Effector memory CD8-positive, alpha-beta T cell (primary cell): ENCODE measurements around the gene STRIT1.
"Not testable (repeated sequence)": the region's sequence is repeated elsewhere in the genome, so short reads cannot be mapped to it uniquely, and the experiment has no call there.

ENCODE experiments used
- ATAC-seq: fragments of 150-1000 bp; cut with Tn5 transposase; replicated peaks from 2 replicates; pipeline ENCODE4 v1.10.0; 2021; ENCODE audit warnings: mild to moderate bottlenecking, moderate library complexity
- DNase-seq, 3 experiments: peaks; one replicate each; pipeline ENCODE4 v3.0.0; 2021
- H3K27ac Mint-ChIP-seq, 2 donors: one replicate each; pipeline ENCODE4 v1.8.0; 2022; ENCODE audit warnings: mild to moderate bottlenecking in 2 of 2, mixed read lengths in 2 of 2, moderate library complexity in 2 of 2
- H3K27me3 Mint-ChIP-seq, 2 donors: one replicate each; pipeline ENCODE4 v1.8.0; 2022; ENCODE audit warnings: mixed read lengths in 2 of 2
- H3K36me3 Mint-ChIP-seq: one replicate; pipeline ENCODE4 v1.8.0; 2022; ENCODE audit warnings: mild to moderate bottlenecking, moderate library complexity, mixed read lengths; ENCODE audit not compliant: insufficient read depth
- H3K4me1 Mint-ChIP-seq, 2 donors: one replicate each; pipeline ENCODE4 v1.8.0; 2022; ENCODE audit warnings: low read depth in 2 of 2, mixed read lengths in 2 of 2
- H3K4me3 Mint-ChIP-seq, 2 donors: one replicate each; pipeline ENCODE4 v1.8.0; 2022; ENCODE audit warnings: mild to moderate bottlenecking in 2 of 2, mixed read lengths in 2 of 2, moderate library complexity in 2 of 2
- H3K9me3 Mint-ChIP-seq, 2 donors: one replicate each; pipeline ENCODE4 v1.8.0; 2022; ENCODE audit warnings: mixed read lengths in 2 of 2

STRIT1 gene

GRCh38 chr3:155276089-155276488 lies 17.4 kb downstream of the STRIT1 start:
- DNase-seq = not testable (repeated sequence)

GRCh38 chr3:155275159-155275754 lies 18.2 kb downstream of the STRIT1 start:
- H3K36me3 Mint-ChIP-seq, H3K27ac Mint-ChIP-seq, ATAC-seq, DNase-seq, H3K4me1 Mint-ChIP-seq, H3K4me3 Mint-ChIP-seq, H3K27me3 Mint-ChIP-seq, H3K9me3 Mint-ChIP-seq: not testable (repeated sequence)

More at GRCh38 chr3:155276089-155276488, 17.4 kb downstream of the STRIT1 start:
- H3K27me3 Mint-ChIP-seq, H3K9me3 Mint-ChIP-seq, ATAC-seq, H3K4me3 Mint-ChIP-seq, H3K27ac Mint-ChIP-seq, H3K4me1 Mint-ChIP-seq, H3K36me3 Mint-ChIP-seq: not testable (repeated sequence)

GRCh38 chr3:155274435-155274834 lies 19.0 kb downstream of the STRIT1 start:
- not testable (repeated sequence) for ATAC-seq, H3K27ac Mint-ChIP-seq, DNase-seq, H3K27me3 Mint-ChIP-seq, H3K4me1 Mint-ChIP-seq, H3K9me3 Mint-ChIP-seq, H3K36me3 Mint-ChIP-seq, H3K4me3 Mint-ChIP-seq

- Mint-ChIP-seq H3K4me3 (no peak overlapping the region), H3K4me1 (no peaks in the 10 kb centered on the region), H3K36me3 (no peaks in the 10 kb centered on the region), H3K27me3 (no peaks in the 10 kb centered on the region), H3K9me3 (no peaks in the 10 kb centered on the region), H3K27ac (no peak overlapping the region)
- ATAC-seq (no peak), DNase-seq (no peak)
Measured at GRCh38 chr3:155271343-155271613, 22.2 kb downstream of the STRIT1 start.

- no peak overlapping the region for H3K27ac Mint-ChIP-seq
- no peaks in the 10 kb centered on the region for H3K9me3 Mint-ChIP-seq
- no peaks in the 10 kb centered on the region for H3K36me3 Mint-ChIP-seq
- H3K27me3 Mint-ChIP-seq = no peaks in the 10 kb centered on the region
- H3K4me1 Mint-ChIP-seq = no peaks in the 10 kb centered on the region
- ATAC-seq = no peak
- no peak for DNase-seq
- H3K4me3 Mint-ChIP-seq = no peak overlapping the region
Measured at GRCh38 chr3:155270485-155271342, 22.8 kb downstream of the STRIT1 start.

DNA sequence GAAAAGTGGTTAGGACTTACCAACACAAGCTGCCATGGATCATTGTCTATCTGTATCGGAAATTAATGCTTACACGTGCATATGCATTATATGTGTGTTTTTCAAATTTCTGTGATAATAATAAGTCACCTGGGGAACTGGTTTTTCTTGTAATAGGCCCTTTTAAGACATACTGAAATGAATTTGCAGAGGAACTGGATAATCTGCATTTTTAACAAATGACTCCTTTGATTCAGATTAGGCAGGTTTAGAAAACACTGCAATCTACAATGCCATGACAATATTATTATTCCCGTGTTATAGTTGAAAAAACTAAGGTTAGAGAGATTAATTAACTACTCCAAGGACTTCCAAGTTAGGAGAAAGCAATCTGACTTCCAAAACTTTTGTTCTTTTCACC lies 23.4 kb downstream of the STRIT1 start:
- H3K36me3 Mint-ChIP-seq = no peaks in the 10 kb centered on the region
- no peaks in the 10 kb centered on the region for H3K4me1 Mint-ChIP-seq
- no peak for ATAC-seq
- H3K4me3 Mint-ChIP-seq = no peak overlapping the region
- DNase-seq = no peak
- no peaks in the 10 kb centered on the region for H3K9me3 Mint-ChIP-seq
- H3K27ac Mint-ChIP-seq = no peak overlapping the region
- H3K27me3 Mint-ChIP-seq = no peaks in the 10 kb centered on the region

GRCh38 chr3:155262855-155263254 lies 30.6 kb downstream of the STRIT1 start:
- not testable (repeated sequence) for H3K9me3 Mint-ChIP-seq, H3K4me3 Mint-ChIP-seq, ATAC-seq, H3K36me3 Mint-ChIP-seq, H3K27me3 Mint-ChIP-seq, H3K4me1 Mint-ChIP-seq, H3K27ac Mint-ChIP-seq, DNase-seq

- ATAC-seq (no peak), DNase-seq (no peak)
- no peaks in the 10 kb centered on the region for H3K27me3 Mint-ChIP-seq
- no peaks in the 10 kb centered on the region for H3K4me1 Mint-ChIP-seq
- no peaks in the 10 kb centered on the region for H3K36me3 Mint-ChIP-seq
- H3K9me3 Mint-ChIP-seq = peaks cover 0 to 2% of the 10 kb centered on the region in 2 donors
- H3K4me3 Mint-ChIP-seq = no peak overlapping the region
- H3K27ac Mint-ChIP-seq = no peak overlapping the region
Measured at GRCh38 chr3:155262295-155262694, 31.2 kb downstream of the STRIT1 start.

- Mint-ChIP-seq H3K36me3 (no peaks in the 10 kb centered on the region), H3K4me3 (no peak overlapping the region), H3K9me3 (peaks cover 0 to 1% of the 10 kb centered on the region in 2 donors), H3K27ac (no peak overlapping the region), H3K4me1 (no peaks in the 10 kb centered on the region), H3K27me3 (no peaks in the 10 kb centered on the region)
- DNase-seq = no peak
- ATAC-seq = no peak
Measured at GRCh38 chr3:155254445-155254844, 39.0 kb downstream of the STRIT1 start.

DNA sequence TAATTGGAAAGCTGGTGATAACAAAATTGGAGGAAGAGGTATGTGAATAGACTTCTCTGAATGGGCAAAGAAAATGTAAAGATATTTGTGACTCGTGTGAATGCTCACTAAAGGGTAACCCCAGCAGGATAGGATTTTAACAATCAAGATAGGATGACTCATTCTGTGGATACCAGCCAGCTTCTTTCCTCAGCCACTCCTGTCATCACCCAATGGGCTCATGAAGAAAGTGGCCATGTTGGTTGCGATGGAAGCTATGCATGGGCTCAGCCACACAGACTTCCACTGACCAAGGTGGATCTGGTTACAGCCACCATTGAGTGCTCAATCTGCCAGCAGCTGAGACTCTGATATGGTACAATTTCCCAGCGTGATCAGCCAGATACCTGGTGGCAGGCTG lies 40.9 kb downstream of the STRIT1 start:
- H3K27me3 Mint-ChIP-seq = no peaks in the 10 kb centered on the region
- H3K4me1 Mint-ChIP-seq = no peaks in the 10 kb centered on the region
- H3K36me3 Mint-ChIP-seq = no peaks in the 10 kb centered on the region
- ATAC-seq = no peak
- no peak overlapping the region for H3K27ac Mint-ChIP-seq
- DNase-seq = no peak
- H3K9me3 Mint-ChIP-seq = peaks cover 0 to 3% of the 10 kb centered on the region in 2 donors
- H3K4me3 Mint-ChIP-seq = no peak overlapping the region

DNA sequence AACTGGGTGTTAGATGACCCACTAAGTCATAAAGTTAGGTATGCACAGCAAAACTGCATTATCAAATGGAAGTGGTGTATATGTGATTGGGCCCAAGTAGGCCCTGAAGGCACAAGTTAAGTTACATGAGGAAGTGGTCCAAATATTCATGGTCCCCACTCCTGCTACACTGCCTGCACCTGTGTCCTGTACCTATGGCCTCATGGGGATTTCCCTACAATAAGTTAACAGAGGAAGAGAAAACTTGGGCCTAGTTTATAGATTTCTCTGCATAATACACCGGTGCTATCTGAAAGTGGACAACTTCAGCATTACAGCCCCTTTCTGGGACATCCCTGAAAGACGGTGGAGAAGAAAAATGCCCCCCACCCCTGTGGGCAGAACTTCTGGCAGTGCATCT lies 41.5 kb downstream of the STRIT1 start:
- Mint-ChIP-seq H3K9me3 (peaks cover 0 to 3% of the 10 kb centered on the region in 2 donors), H3K36me3 (no peaks in the 10 kb centered on the region), H3K27ac (no peak overlapping the region), H3K27me3 (no peaks in the 10 kb centered on the region), H3K4me3 (no peak overlapping the region), H3K4me1 (no peaks in the 10 kb centered on the region)
- ATAC-seq (no peak), DNase-seq (no peak)

GRCh38 chr3:155248531-155249187 lies 44.8 kb downstream of the STRIT1 start:
- Mint-ChIP-seq H3K27me3 (no peaks in the 10 kb centered on the region), H3K27ac (no peak overlapping the region), H3K9me3 (peaks cover 0 to 3% of the 10 kb centered on the region in 2 donors), H3K36me3 (no peaks in the 10 kb centered on the region), H3K4me3 (no peak overlapping the region), H3K4me1 (no peaks in the 10 kb centered on the region)
- ATAC-seq (no peak), DNase-seq (no peak)

DNA sequence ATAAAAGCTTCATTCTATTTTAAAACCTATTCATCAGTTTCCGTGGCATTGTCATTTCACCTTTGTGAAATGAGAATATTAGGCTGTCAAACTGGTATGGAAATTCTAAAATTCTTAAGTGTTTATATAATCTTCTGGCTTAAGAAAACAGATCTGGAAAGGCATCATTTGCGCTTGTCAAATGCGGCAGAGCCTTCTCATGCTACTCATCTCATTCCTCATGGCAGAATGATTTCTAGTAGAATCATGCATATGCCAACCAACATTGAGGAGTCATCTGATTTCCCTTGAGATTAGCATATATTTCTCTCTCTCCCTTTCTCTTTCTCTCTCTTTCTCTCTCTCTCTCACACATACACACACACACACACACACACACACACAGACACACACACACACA lies 48.8 kb downstream of the STRIT1 start:
- Mint-ChIP-seq H3K9me3 (peaks cover 0 to 3% of the 10 kb centered on the region in 2 donors), H3K4me3 (no peak overlapping the region), H3K36me3 (no peaks in the 10 kb centered on the region), H3K27me3 (no peaks in the 10 kb centered on the region), H3K4me1 (no peaks in the 10 kb centered on the region), H3K27ac (no peak overlapping the region)
- no peak for DNase-seq
- ATAC-seq = no peak

- DNase-seq = no peak
- no peak for ATAC-seq
- no peaks in the 10 kb centered on the region for H3K27me3 Mint-ChIP-seq
- no peaks in the 10 kb centered on the region for H3K4me1 Mint-ChIP-seq
- H3K27ac Mint-ChIP-seq = no peak overlapping the region
- no peak overlapping the region for H3K4me3 Mint-ChIP-seq
- H3K36me3 Mint-ChIP-seq = no peaks in the 10 kb centered on the region
- no peaks in the 10 kb centered on the region for H3K9me3 Mint-ChIP-seq
Measured at GRCh38 chr3:155244216-155244615, 49.3 kb downstream of the STRIT1 start.
